Mucosa of descending colon (tissue), 3 donors: ENCODE results near the gene TECPR2. TPM values are rescaled to one million over a fixed set of nuclear protein-coding genes. Genes with fewer than 3 reads are reported as not detected.

Experiments
- ATAC-seq: fragments of 200-7000 bp; cut with Tn5 transposase; one replicate; pipeline ENCODE4 v1.9.1; 2020; ENCODE audit warnings: mild to moderate bottlenecking, moderate library complexity
- DNase-seq, 3 donors: peaks; one replicate each; pipeline ENCODE4 v3.0.0-alpha.2; 2020
- H3K36me3 ChIP-seq: fragments of 200-600 bp; one replicate; pipeline ENCODE4 v1.8.0; 2021; ENCODE audit warnings: low read depth, mild to moderate bottlenecking
- H3K4me1 ChIP-seq: fragments of 200-600 bp; one replicate; pipeline ENCODE4 v1.8.0; 2021; ENCODE audit warnings: low read depth, mild to moderate bottlenecking
- H3K4me3 ChIP-seq: fragments of 200-600 bp; one replicate; pipeline ENCODE4 v1.8.0; 2021; ENCODE audit warnings: mild to moderate bottlenecking
- H3K9me3 ChIP-seq: fragments of 200-600 bp; one replicate; pipeline ENCODE4 v1.8.0; 2021; ENCODE audit warnings: mild to moderate bottlenecking
- CTCF ChIP-seq: fragments of 200-600 bp; IDR thresholded peaks from one replicate; pipeline ENCODE4 v1.8.0; 2022; ENCODE audit warnings: antibody characterized with exemption, mild to moderate bottlenecking
- intact Hi-C, 2 donors: fragments of 100-400 bp; cut with DNase I in 1 of 2; cut with micrococcal nuclease in 1 of 2; formaldehyde crosslinking; loops; one replicate each; pipeline versions ENCODE4 v1.11.0 to v1.11.1; 2022; cut with DNase I, micrococcal nuclease
- total RNA-seq, 3 donors: library from RNA; stranded (reverse); fragmentation: NEBNext Ultra II Directional in 2 of 3; extraction: Animal tissue kit (Norgen Biotek cat#: 25700) in 2 of 3; gene quantifications; one replicate each; pipeline versions ENCODE4 v1.2.1 to v1.2.4, GENCODE V29; 2021 to 2023
- donor health status: DM: no; HTN: no; CAD: no; lungs with moderate emphysema.
- donor health status: DM: no; HTN: no; CAD: no.
- donor health status: DM: no; HTN: yes; CAD: no.

TECPR2 gene
- total RNA-seq, 3 donors from 2014 or later = 11.2 to 33.5 (median 21.2) TPM

- H3K36me3 ChIP-seq = no peaks in the 10 kb centered on the region
- intact Hi-C loops = no loop called here
- TF ChIP-seq CTCF = no peak
- peak; percentile 86 for ATAC-seq
- H3K4me3 ChIP-seq = no peak overlapping the region
- peaks cover 8% of the 10 kb centered on the region for H3K4me1 ChIP-seq
- no peaks in the 10 kb centered on the region for H3K9me3 ChIP-seq
- DNase-seq = peak in 2 of 3 donors; percentile 46 to 51
These were observed 119.1 kb downstream of the TECPR2 start for GRCh38 chr14:102481791-102482238.

- H3K36me3 ChIP-seq = no peaks in the 10 kb centered on the region
- ATAC-seq = no peak
- intact Hi-C loops = no loop called here
- no peak overlapping the region for H3K4me3 ChIP-seq
- H3K4me1 ChIP-seq = peaks cover 7% of the 10 kb centered on the region
- TF ChIP-seq CTCF = no peak
- no peaks in the 10 kb centered on the region for H3K9me3 ChIP-seq
- DNase-seq = peak in 2 of 3 donors; percentile 9 to 29
These were observed 121.6 kb downstream of the TECPR2 start for GRCh38 chr14:102484316-102484715.

- H3K4me3 ChIP-seq = no peak overlapping the region
- no peak for ATAC-seq
- peak in 2 of 3 donors; percentile 9 to 18 for DNase-seq
- H3K36me3 ChIP-seq = no peaks in the 10 kb centered on the region
- no peak for TF ChIP-seq CTCF
- H3K4me1 ChIP-seq = no peaks in the 10 kb centered on the region
- H3K9me3 ChIP-seq = no peaks in the 10 kb centered on the region
- intact Hi-C loops = no loop called here
These were observed 123.2 kb downstream of the TECPR2 start for GRCh38 chr14:102485693-102486512.

GRCh38 chr14:102486513-102487203 is 123.9 kb downstream of the TECPR2 start:
- H3K4me3 ChIP-seq = no peak overlapping the region
- ATAC-seq (no peak), DNase-seq (peak in 2 of 3 donors; percentile 10 to 40)
- no peaks in the 10 kb centered on the region for H3K4me1 ChIP-seq
- no peaks in the 10 kb centered on the region for H3K9me3 ChIP-seq
- H3K36me3 ChIP-seq = no peaks in the 10 kb centered on the region
- TF ChIP-seq CTCF = no peak
- intact Hi-C loops = no loop called here

- Histone ChIP-seq H3K4me3 (no peak overlapping the region), H3K9me3 (no peaks in the 10 kb centered on the region), H3K36me3 (no peaks in the 10 kb centered on the region), H3K4me1 (no peaks in the 10 kb centered on the region)
- intact Hi-C loops = no loop called here
- ATAC-seq (no peak), DNase-seq (peak in 1 of 3 donors; percentile 7)
- no peak for TF ChIP-seq CTCF
These were observed 124.5 kb downstream of the TECPR2 start for GRCh38 chr14:102487204-102487577.
